GM12892 (cell line): ENCODE measurements around the gene LYRM7.

Experiments used
- POLR2A ChIP-seq: IDR thresholded peaks from 2 replicates; pipeline ENCODE4 v1.6.1; 2011; ENCODE audit warnings: low read depth, low read length, control low read depth
- POLR2AphosphoS5 ChIP-seq: IDR thresholded peaks from 2 replicates; pipeline ENCODE4 v1.6.1; 2011; ENCODE audit warnings: low read depth, low read length, control low read depth
- TAF1 ChIP-seq: IDR thresholded peaks from 2 replicates; pipeline ENCODE4 v1.6.1; 2011; ENCODE audit warnings: low read depth, mild to moderate bottlenecking, control low read depth, low read length, borderline replicate concordance

DNA sequence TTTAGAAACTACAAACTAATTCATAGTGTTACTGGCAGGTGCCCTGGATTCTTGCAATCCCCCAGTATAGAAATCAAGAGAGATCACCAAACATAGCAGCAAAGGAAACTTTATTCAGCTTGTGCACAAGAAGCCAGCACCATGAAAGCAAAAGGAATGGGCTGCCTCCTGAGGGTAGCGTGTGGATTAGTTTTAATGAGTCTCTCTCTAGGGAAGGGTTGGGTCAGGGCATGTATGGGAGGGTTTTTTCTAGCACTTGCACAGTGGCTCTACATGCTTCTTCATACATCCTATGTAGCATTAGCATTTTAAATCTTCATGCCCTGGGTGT lies 38.4 kb downstream of the LYRM7 start:
- TF ChIP-seq TAF1 (no peak), POLR2A (no peak), POLR2AphosphoS5 (no peak)
